Colonic mucosa (tissue), 4 donors: ENCODE data around the gene SMARCD3. TPM values are rescaled to one million over a fixed set of nuclear protein-coding genes. Genes with fewer than 3 reads are reported as not detected.

ENCODE experiments used
- DNase-seq: peaks from one replicate; pipeline ENCODE4 v3.0.0-alpha.2; 2020
- H3K27ac ChIP-seq: fragments of 200-600 bp; one replicate; pipeline ENCODE4 v1.8.0; 2021
- H3K27me3 ChIP-seq: fragments of 200-600 bp; one replicate; pipeline ENCODE4 v1.8.0; 2021
- H3K36me3 ChIP-seq: fragments of 200-600 bp; one replicate; pipeline ENCODE4 v1.8.0; 2021
- H3K4me1 ChIP-seq: fragments of 200-600 bp; one replicate; pipeline ENCODE4 v1.8.0; 2021; ENCODE audit warnings: mild to moderate bottlenecking
- H3K4me3 ChIP-seq: fragments of 200-600 bp; one replicate; pipeline ENCODE4 v1.8.0; 2021
- H3K9ac ChIP-seq, 2 donors: one replicate each; pipeline ENCODE4 v1.7.0; 2013; ENCODE audit warnings: control low read depth in 2 of 2, low read depth in 2 of 2, low read length in 2 of 2
- H3K9me3 ChIP-seq: fragments of 200-600 bp; one replicate; pipeline ENCODE4 v1.8.0; 2021
- CTCF ChIP-seq: fragments of 200-600 bp; IDR thresholded peaks from one replicate; pipeline ENCODE4 v1.8.0; 2022; ENCODE audit warnings: antibody characterized with exemption, mild to moderate bottlenecking
- intact Hi-C: fragments of 100-400 bp; cut with DNase I; formaldehyde crosslinking; loops from one replicate; pipeline ENCODE4 v1.14.1; 2022
- total RNA-seq, 2 donors: library from RNA; stranded (reverse); fragmentation: NEBNext Ultra II Directional in 1 of 2; extraction: Animal tissue kit (Norgen Biotek cat#: 25700) in 1 of 2; gene quantifications; one replicate each; pipeline ENCODE4 v1.2.1, GENCODE V29; 2021
- donor health status: healthy.
- donor health status: DM: no; HTN: no; CAD: no.
- donor health status: DM: no; HTN: no; CAD: no.

The SMARCD3 gene
- total RNA-seq, 2 donors from 2014 or later = 4.3 to 6.7 TPM

- TF ChIP-seq CTCF = no peak
- peak overlapping the region; percentile 45 for H3K4me3 ChIP-seq
- H3K9me3 ChIP-seq = no peaks in the 10 kb centered on the region
- H3K36me3 ChIP-seq = no peaks in the 10 kb centered on the region
- peak; percentile 43 for DNase-seq
- intact Hi-C loops = no loop called here
- H3K9ac ChIP-seq = peak overlapping the region; percentile 43 to 66
- no peaks in the 10 kb centered on the region for H3K4me1 ChIP-seq
- peaks cover 20% of the 10 kb centered on the region for H3K27me3 ChIP-seq
- peak overlapping the region; percentile 63 for H3K27ac ChIP-seq
Measured at GRCh38 chr7:151251689-151252560, 3.4 kb upstream of the SMARCD3 start.

- Histone ChIP-seq H3K4me1 (no peaks in the 10 kb centered on the region), H3K36me3 (no peaks in the 10 kb centered on the region), H3K4me3 (peak overlapping the region; percentile 39), H3K9ac (peak overlapping the region; percentile 21 to 64), H3K9me3 (no peaks in the 10 kb centered on the region), H3K27me3 (peaks cover 25% of the 10 kb centered on the region), H3K27ac (peak overlapping the region; percentile 63)
- no peak for DNase-seq
- intact Hi-C loops = no loop called here
- no peak for TF ChIP-seq CTCF
Measured at GRCh38 chr7:151251328-151251688, 2.8 kb upstream of the SMARCD3 start.

- Histone ChIP-seq H3K4me3 (no peak overlapping the region), H3K27ac (peak overlapping the region; percentile 63), H3K9ac (peak overlapping the region in 1 of 2 donors; percentile 20), H3K9me3 (no peaks in the 10 kb centered on the region), H3K27me3 (peaks cover 34% of the 10 kb centered on the region), H3K36me3 (no peaks in the 10 kb centered on the region), H3K4me1 (no peaks in the 10 kb centered on the region)
- no peak for TF ChIP-seq CTCF
- intact Hi-C loops = no loop called here
- DNase-seq = no peak
Measured at GRCh38 chr7:151250181-151251132, 2.0 kb upstream of the SMARCD3 start.

GRCh38 chr7:151249732-151250072, 1.2 kb upstream of the SMARCD3 start:
- Histone ChIP-seq H3K36me3 (no peaks in the 10 kb centered on the region), H3K27me3 (peaks cover 41% of the 10 kb centered on the region), H3K27ac (peak overlapping the region; percentile 70), H3K9me3 (no peaks in the 10 kb centered on the region), H3K4me1 (peaks cover 5% of the 10 kb centered on the region), H3K9ac (peak overlapping the region in 1 of 2 donors; percentile 38), H3K4me3 (no peak overlapping the region)
- no peak for TF ChIP-seq CTCF
- DNase-seq = peak; percentile 49
- intact Hi-C loops = loop anchor here (10.0 kb wide), 1 partner anchor 125 kb away; no protein-coding TSS in a partner anchor

- H3K9ac ChIP-seq = peak overlapping the region; percentile 38 to 61
- peaks cover 43% of the 10 kb centered on the region for H3K27me3 ChIP-seq
- no peak for TF ChIP-seq CTCF
Measured at GRCh38 chr7:151249034-151249731, 689 bp upstream of the SMARCD3 start.

More at GRCh38 chr7:151249034-151249731, 689 bp upstream of the SMARCD3 start:
- intact Hi-C loops = loop anchor here (10.0 kb wide), 1 partner anchor 124 kb away; no protein-coding TSS in a partner anchor
- Histone ChIP-seq H3K4me3 (peak overlapping the region; percentile 47), H3K36me3 (no peaks in the 10 kb centered on the region), H3K27ac (peak overlapping the region; percentile 70), H3K9me3 (no peaks in the 10 kb centered on the region), H3K4me1 (peaks cover 8% of the 10 kb centered on the region)
- peak; percentile 54 for DNase-seq
